ES-I3 (cell line): ENCODE results near the gene YPEL3.

ENCODE experiments used
- H3K36me3 ChIP-seq: 2 replicates; pipeline ENCODE4 v1.6.1; 2013; ENCODE audit warnings: mild to moderate bottlenecking, low read length, control low read depth, moderate library complexity; ENCODE audit not compliant: insufficient read depth
- H3K4me1 ChIP-seq: 2 replicates; pipeline ENCODE4 v1.6.1; 2013; ENCODE audit warnings: mild to moderate bottlenecking, control low read depth, low read length; ENCODE audit not compliant: insufficient read depth
- H3K9ac ChIP-seq: 2 replicates; pipeline ENCODE4 v1.6.1; 2013; ENCODE audit warnings: low read depth, mild to moderate bottlenecking, low read length, moderate library complexity
- H3K9me3 ChIP-seq: 2 replicates; pipeline ENCODE4 v1.6.1; 2013; ENCODE audit warnings: mild to moderate bottlenecking, low read length, moderate library complexity; ENCODE audit not compliant: control insufficient read depth, insufficient read depth

Gene YPEL3

GRCh38 chr16:30112197-30113030, 16.4 kb upstream of the YPEL3 start:
- H3K4me1 ChIP-seq, result 0 out of 2 replicates have a peak, but pooled peaks cover 3% of the 10 kb centered on the region
- no peaks in the 10 kb centered on the region for H3K9me3 ChIP-seq
- H3K36me3 ChIP-seq, result no peaks in the 10 kb centered on the region
- H3K9ac ChIP-seq, result no peak overlapping the region

- 0 out of 2 replicates have a peak, but pooled peaks cover 3% of the 10 kb centered on the region for H3K4me1 ChIP-seq
- no peaks in the 10 kb centered on the region for H3K36me3 ChIP-seq
- no peaks in the 10 kb centered on the region for H3K9me3 ChIP-seq
- H3K9ac ChIP-seq, result no peak overlapping the region
Observed at GRCh38 chr16:30110661-30111060, 14.6 kb upstream of the YPEL3 start.

- Histone ChIP-seq H3K9ac (no peak overlapping the region), H3K36me3 (no peaks in the 10 kb centered on the region), H3K9me3 (no peaks in the 10 kb centered on the region)
Observed at GRCh38 chr16:30108059-30108850, 12.2 kb upstream of the YPEL3 start.

GRCh38 chr16:30104492-30104891, 8.5 kb upstream of the YPEL3 start:
- Histone ChIP-seq H3K9ac (no peak overlapping the region), H3K9me3 (no peaks in the 10 kb centered on the region), H3K36me3 (no peaks in the 10 kb centered on the region), H3K4me1 (no peaks in the 10 kb centered on the region)

More at GRCh38 chr16:30108059-30108850, 12.2 kb upstream of the YPEL3 start:
- H3K4me1 ChIP-seq, result 0 out of 2 replicates have a peak, but pooled peaks cover 3% of the 10 kb centered on the region

- no peaks in the 10 kb centered on the region for H3K9me3 ChIP-seq
- H3K36me3 ChIP-seq, result no peaks in the 10 kb centered on the region
- H3K4me1 ChIP-seq, result no peaks in the 10 kb centered on the region
- H3K9ac ChIP-seq, result no peak overlapping the region
Observed at GRCh38 chr16:30104090-30104489, 8.1 kb upstream of the YPEL3 start.

GRCh38 chr16:30096862-30097563, 1.0 kb upstream of the YPEL3 start:
- Histone ChIP-seq H3K4me1 (no peaks in the 10 kb centered on the region), H3K9ac (peak overlapping the region; percentile 52; the same call in 1 of the 2 replicates), H3K9me3 (peaks cover 19% of the 10 kb centered on the region), H3K36me3 (no peaks in the 10 kb centered on the region)

- Histone ChIP-seq H3K9me3 (peaks cover 19% of the 10 kb centered on the region), H3K4me1 (0 out of 2 replicates have a peak, but pooled peaks cover under 1% of the 10 kb centered on the region), H3K36me3 (no peaks in the 10 kb centered on the region), H3K9ac (peak overlapping the region; percentile 33; the same call in 1 of the 2 replicates)
Observed at GRCh38 chr16:30095166-30096078, 591 bp downstream of the YPEL3 start.

GRCh38 chr16:30094541-30095165, 1.4 kb downstream of the YPEL3 start:
- H3K9ac ChIP-seq, result no peak overlapping the region
- no peaks in the 10 kb centered on the region for H3K36me3 ChIP-seq
- H3K9me3 ChIP-seq, result peaks cover 19% of the 10 kb centered on the region
- H3K4me1 ChIP-seq, result 0 out of 2 replicates have a peak, but pooled peaks cover 4% of the 10 kb centered on the region

GRCh38 chr16:30092373-30093010, 3.5 kb downstream of the YPEL3 start:
- H3K36me3 ChIP-seq, result no peaks in the 10 kb centered on the region
- 0 out of 2 replicates have a peak, but pooled peaks cover 4% of the 10 kb centered on the region for H3K4me1 ChIP-seq
- H3K9ac ChIP-seq, result peak overlapping the region; percentile 73
- H3K9me3 ChIP-seq, result peaks cover 9% of the 10 kb centered on the region; the same call in 1 of the 2 replicates

GRCh38 chr16:30091474-30092372, 4.3 kb downstream of the YPEL3 start, which contains the start of gene TBX6:
Gene TBX6, minus strand, starts transcription at chr16:30091924. Its CDS starts 731 bp downstream, at chr16:30091193.
- Histone ChIP-seq H3K9ac (peak within 1 kb of the TSS; percentile 73), H3K36me3 (no peaks in the 10 kb centered on the region), H3K4me1 (0 out of 2 replicates have a peak, but pooled peaks cover 4% of the 10 kb centered on the region), H3K9me3 (peaks cover 1% of the 10 kb centered on the region; the same call in 1 of the 2 replicates)

- H3K9ac ChIP-seq, result peak overlapping the region; percentile 73
Observed at GRCh38 chr16:30090610-30091331, 5.2 kb downstream of the YPEL3 start.

More at GRCh38 chr16:30090610-30091331, 5.2 kb downstream of the YPEL3 start:
- Histone ChIP-seq H3K4me1 (0 out of 2 replicates have a peak, but pooled peaks cover 4% of the 10 kb centered on the region), H3K36me3 (no peaks in the 10 kb centered on the region), H3K9me3 (no peaks in the 10 kb centered on the region)
